ENCODE data around the gene SETMAR. TPM values are rescaled to one million over a fixed set of nuclear protein-coding genes. Genes with fewer than 3 reads are reported as not detected.

The SETMAR gene
- total and polyA plus RNA-seq, 2 of the 4 experiments (the other 2 are of a cell fraction) = 12.7 to 18.1 TPM

DNA sequence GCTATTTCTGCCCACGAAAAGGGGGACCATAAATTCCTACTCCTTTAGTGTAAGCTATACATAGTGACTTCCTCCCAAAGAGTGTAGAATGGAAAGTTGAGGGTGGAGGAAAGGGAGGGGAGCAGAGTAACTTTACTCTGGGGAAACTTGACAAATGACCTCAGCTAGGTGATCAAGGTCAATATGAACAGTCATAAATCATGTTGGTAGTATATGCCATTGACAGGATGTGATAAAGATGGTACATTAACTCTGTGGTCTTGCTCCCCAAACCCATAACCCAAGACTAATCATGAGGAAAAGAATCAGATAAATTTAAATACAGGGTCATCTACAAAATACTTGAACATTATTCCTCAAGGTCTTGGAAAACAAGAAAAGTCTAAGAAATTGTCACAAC is 18.6 kb downstream of the SETMAR start:
- dilution Hi-C loops (cut with HindIII; ENCODE audit: low sequenced_read_pairs, unreplicated experiment) (no loop called here), in situ Hi-C loops (cut with MboI; ENCODE audit: low sequenced_read_pairs) (loop anchor here (25.0 kb wide), 1 partner anchor 741 kb away; no protein-coding TSS in a partner anchor), intact Hi-C loops (cut with micrococcal nuclease) (no loop called here)
- Histone ChIP-seq H3K79me1 (ENCODE audit: low read depth in 1 of 2, low read length in 2 of 2) (no peaks in the 10 kb centered on the region), H3K4me2 (ENCODE audit: low read depth, low read length) (no peak overlapping the region), H3K36me3 (ENCODE audit: control insufficient read depth, insufficient read depth, low read length) (peaks cover 3% of the 10 kb centered on the region), H2BK20ac (ENCODE audit: low read depth, low read length) (no peak overlapping the region), H3K4me3 (ENCODE audit: insufficient read depth, low read depth, low read length) (no peak overlapping the region), H2BK120ac (ENCODE audit: low read depth, low read length) (no peak overlapping the region), H2AK9ac (replicated peaks; ENCODE audit: low read depth, low read length, poor library complexity) (no peak overlapping the region), H3K4ac (ENCODE audit: low read depth, low read length) (no peak overlapping the region), H3K9ac (ENCODE audit: low read depth, low read length) (no peak overlapping the region), H3K27ac (ENCODE audit: insufficient read depth, low read length) (no peak overlapping the region), H2AFZ (replicated peaks; ENCODE audit: low read length, poor library complexity) (no peak overlapping the region), H2BK15ac (ENCODE audit: low read depth, low read length) (no peak overlapping the region), H4K5ac (ENCODE audit: low read depth, low read length) (no peak overlapping the region), H3K27me3 (ENCODE audit: control insufficient read depth, insufficient read depth, low read length) (no peaks in the 10 kb centered on the region), H4K8ac (ENCODE audit: low read depth in 2 of 2, low read length in 2 of 2) (no peak overlapping the region), H3K23ac (ENCODE audit: low read depth, low read length) (no peak overlapping the region), H3K4me1 (ENCODE audit: control insufficient read depth, insufficient read depth, low read length) (peaks cover 8% of the 10 kb centered on the region), H3K18ac (ENCODE audit: low read depth, low read length) (no peak overlapping the region), H3K9me3 (ENCODE audit: control insufficient read depth, insufficient read depth, low read length) (no peaks in the 10 kb centered on the region), H3K56ac (ENCODE audit: extremely low read depth, insufficient read depth, low read length) (no peak overlapping the region), H3K14ac (replicated peaks; ENCODE audit: low read depth, low read length) (no peak overlapping the region), H2AK5ac (ENCODE audit: low read depth, low read length) (no peak overlapping the region), H4K20me1 (ENCODE audit: insufficient read depth, low read length) (no peaks in the 10 kb centered on the region), H3K9me1 (ENCODE audit: insufficient read depth, low read length) (no peaks in the 10 kb centered on the region), H2BK5ac (ENCODE audit: low read depth, low read length, poor library complexity, severe bottlenecking) (no peak overlapping the region), H4K91ac (ENCODE audit: insufficient read depth, low read depth, low read length) (no peak overlapping the region)
- no CpG with 5 or more reads among the region's 1 CpG for WGBS, 2 experiments (ENCODE audit: extremely low coverage in 2 of 2, insufficient read length in 1 of 2)
- DNase-seq (no peak), ATAC-seq (ENCODE audit: low read depth) (no peak)
- CTCF ChIA-PET = interaction anchor here (0.7 kb wide), 1 partner anchor 312 kb away, joined by 3 read pairs; no protein-coding TSS in a partner anchor
- no peak for TF ChIP-seq NFE2L2 (IDR thresholded peaks at IDR 0.05; ENCODE audit: low read depth, low read length)
- TF ChIP-seq, protein P1, sequence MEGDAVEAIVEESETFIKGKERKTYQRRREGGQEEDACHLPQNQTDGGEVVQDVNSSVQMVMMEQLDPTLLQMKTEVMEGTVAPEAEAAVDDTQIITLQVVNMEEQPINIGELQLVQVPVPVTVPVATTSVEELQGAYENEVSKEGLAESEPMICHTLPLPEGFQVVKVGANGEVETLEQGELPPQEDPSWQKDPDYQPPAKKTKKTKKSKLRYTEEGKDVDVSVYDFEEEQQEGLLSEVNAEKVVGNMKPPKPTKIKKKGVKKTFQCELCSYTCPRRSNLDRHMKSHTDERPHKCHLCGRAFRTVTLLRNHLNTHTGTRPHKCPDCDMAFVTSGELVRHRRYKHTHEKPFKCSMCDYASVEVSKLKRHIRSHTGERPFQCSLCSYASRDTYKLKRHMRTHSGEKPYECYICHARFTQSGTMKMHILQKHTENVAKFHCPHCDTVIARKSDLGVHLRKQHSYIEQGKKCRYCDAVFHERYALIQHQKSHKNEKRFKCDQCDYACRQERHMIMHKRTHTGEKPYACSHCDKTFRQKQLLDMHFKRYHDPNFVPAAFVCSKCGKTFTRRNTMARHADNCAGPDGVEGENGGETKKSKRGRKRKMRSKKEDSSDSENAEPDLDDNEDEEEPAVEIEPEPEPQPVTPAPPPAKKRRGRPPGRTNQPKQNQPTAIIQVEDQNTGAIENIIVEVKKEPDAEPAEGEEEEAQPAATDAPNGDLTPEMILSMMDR (conservative IDR thresholded peaks at IDR 0.05; ENCODE audit: low read depth, low read length) = no peak
- no peak for TF ChIP-seq RFX5 (IDR thresholded peaks at IDR 0.05; ENCODE audit: low read depth, low read length)
- TF ChIP-seq RCOR1 (IDR thresholded peaks at IDR 0.05; ENCODE audit: insufficient replicate concordance, low read length) = no peak
- TF ChIP-seq SMC3 (IDR thresholded peaks at IDR 0.05; ENCODE audit: low read depth, low read length) = no peak
- no peak for TF ChIP-seq MAZ (IDR thresholded peaks at IDR 0.05; ENCODE audit: borderline replicate concordance, low read depth, low read length)
- no peak for TF ChIP-seq CHD1 (IDR thresholded peaks at IDR 0.05; ENCODE audit: low read depth, low read length)
- TF ChIP-seq MAFK (IDR thresholded peaks at IDR 0.05; ENCODE audit: low read depth, low read length) = no peak
- POLR2A ChIA-PET (ENCODE audit: unreplicated experiment) = no interaction called here
- BruUV-seq (replicated peaks) = no TSS peak

All from IMR-90 (cell line).